ENCODE data around the gene CWF19L2.

- TF ChIP-seq CTCF (IDR thresholded peaks at IDR 0.05) (no peak), EZH2 (IDR thresholded peaks at IDR 0.05) (no peak)
Observed at GRCh38 chr11:107337917-107338316, 119.7 kb downstream of the CWF19L2 start.

All from neural progenitor cell (in vitro differentiated cells).